ENCODE data around the gene FBRS. TPM values are rescaled to one million over a fixed set of nuclear protein-coding genes. Genes with fewer than 3 reads are reported as not detected.
A peak's percentile ranks its signal among the peaks of the same experiment; 100 is the strongest.

Gene FBRS
- total and polyA plus RNA-seq, 7 donors, result 12.5 to 61.6 (median 28.1) TPM

- Histone ChIP-seq H3K27me3 (no peaks in the 10 kb centered on the region), H3K36me3 (peaks cover 16 to 34% (median 30%) of the 10 kb centered on the region in 4 donors), H3K4me3 (peak within 1 kb of the TSS; percentile 74 to 87 (median 78)), H3K4me1 (peaks cover 0 to 35% (median 31%) of the 10 kb centered on the region in 4 donors), H3K9me3 (no peaks in the 10 kb centered on the region), H3K27ac (peak within 1 kb of the TSS; percentile 97 to 99 (median 98))
- WGBS, 2 donors, result 1% methylated on average over 53 of the region's 53 CpGs
- intact Hi-C loops (cut with DNase I), result loop anchor here (1.0 to 10.0 kb wide), 4 partner anchors 16 to 836 kb away; partner anchors contain the start of genes FBXL19, PAGR1, PRRT2 and TBX6
- TF ChIP-seq EP300 (IDR thresholded peaks at IDR 0.05), result no peak
- TF ChIP-seq, protein P1, sequence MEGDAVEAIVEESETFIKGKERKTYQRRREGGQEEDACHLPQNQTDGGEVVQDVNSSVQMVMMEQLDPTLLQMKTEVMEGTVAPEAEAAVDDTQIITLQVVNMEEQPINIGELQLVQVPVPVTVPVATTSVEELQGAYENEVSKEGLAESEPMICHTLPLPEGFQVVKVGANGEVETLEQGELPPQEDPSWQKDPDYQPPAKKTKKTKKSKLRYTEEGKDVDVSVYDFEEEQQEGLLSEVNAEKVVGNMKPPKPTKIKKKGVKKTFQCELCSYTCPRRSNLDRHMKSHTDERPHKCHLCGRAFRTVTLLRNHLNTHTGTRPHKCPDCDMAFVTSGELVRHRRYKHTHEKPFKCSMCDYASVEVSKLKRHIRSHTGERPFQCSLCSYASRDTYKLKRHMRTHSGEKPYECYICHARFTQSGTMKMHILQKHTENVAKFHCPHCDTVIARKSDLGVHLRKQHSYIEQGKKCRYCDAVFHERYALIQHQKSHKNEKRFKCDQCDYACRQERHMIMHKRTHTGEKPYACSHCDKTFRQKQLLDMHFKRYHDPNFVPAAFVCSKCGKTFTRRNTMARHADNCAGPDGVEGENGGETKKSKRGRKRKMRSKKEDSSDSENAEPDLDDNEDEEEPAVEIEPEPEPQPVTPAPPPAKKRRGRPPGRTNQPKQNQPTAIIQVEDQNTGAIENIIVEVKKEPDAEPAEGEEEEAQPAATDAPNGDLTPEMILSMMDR (IDR thresholded peaks at IDR 0.05), result peak in 3 of 4 experiments; percentile 30 to 60 (median 58)
- TF ChIP-seq POLR2AphosphoS5 (IDR thresholded peaks at IDR 0.05), result peak; percentile 53 to 76 (median 62)
- peak; percentile 56 to 59 for TF ChIP-seq POLR2A (IDR thresholded peaks at IDR 0.05)
- DNase-seq, result peak; percentile 100
Observed at GRCh38 chr16:30650369-30651123, 7.7 kb upstream of the FBRS start, which contains the start of gene PRR14. Gene PRR14, plus strand, starts transcription at chr16:30650960. Its CDS starts 686 bp downstream, at chr16:30651646.

- H3K4me1 ChIP-seq, result peaks cover 0 to 35% (median 31%) of the 10 kb centered on the region in 4 donors
- peak overlapping the region; percentile 97 to 99 (median 98) for H3K27ac ChIP-seq
- TF ChIP-seq POLR2A (IDR thresholded peaks at IDR 0.05), result peak in 1 of 2 donors; percentile 6
- TF ChIP-seq, protein P1 (IDR thresholded peaks at IDR 0.05), result peak; percentile 7 to 69 (median 40)
- no peak for TF ChIP-seq EP300 (IDR thresholded peaks at IDR 0.05)
- TF ChIP-seq POLR2AphosphoS5 (IDR thresholded peaks at IDR 0.05), result peak in 3 of 4 donors; percentile 21 to 63 (median 57)
- peak overlapping the region; percentile 74 to 87 (median 78) for H3K4me3 ChIP-seq
- 0% methylated on average over 71 of the region's 71 CpGs for WGBS, 2 donors
- peak; percentile 85 for DNase-seq
- intact Hi-C loops (cut with DNase I), result loop anchor here (10.0 kb wide), 3 partner anchors 273 to 837 kb away; partner anchors contain the start of genes FBXL19, PAGR1, PRRT2 and TBX6
- no peaks in the 10 kb centered on the region for H3K27me3 ChIP-seq
- peaks cover 20 to 42% (median 37%) of the 10 kb centered on the region in 4 donors for H3K36me3 ChIP-seq
- H3K9me3 ChIP-seq, result no peaks in the 10 kb centered on the region
Observed at GRCh38 chr16:30651124-30652004, 6.9 kb upstream of the FBRS start.

DNA sequence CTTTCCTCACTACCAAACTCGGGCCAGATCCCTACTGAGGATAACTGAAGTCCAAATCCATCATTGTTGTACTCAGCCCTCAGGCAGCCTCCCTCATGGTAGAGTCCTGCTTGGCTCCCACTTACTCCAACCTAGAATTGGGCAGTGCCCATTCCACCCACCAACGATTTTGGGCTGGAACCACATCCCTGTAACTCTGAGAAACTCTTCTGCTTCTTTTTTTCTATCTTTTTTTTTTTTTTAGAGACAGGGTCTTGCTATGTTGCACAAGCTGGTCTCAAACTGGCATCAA is 6.3 kb upstream of the FBRS start:
- TF ChIP-seq, protein P1 (IDR thresholded peaks at IDR 0.05), result no peak
- no peak for TF ChIP-seq EP300 (IDR thresholded peaks at IDR 0.05)
- no peak for TF ChIP-seq POLR2AphosphoS5 (IDR thresholded peaks at IDR 0.05)
- TF ChIP-seq POLR2A (IDR thresholded peaks at IDR 0.05), result no peak
- intact Hi-C loops (cut with DNase I), result loop anchor here (10.0 kb wide), 3 partner anchors 273 to 837 kb away; partner anchors contain the start of genes FBXL19, PAGR1, PRRT2 and TBX6

GRCh38 chr16:30652718-30653117 is 5.5 kb upstream of the FBRS start:
- H3K27ac ChIP-seq, result peak overlapping the region; percentile 97 to 99 (median 98)
- no peaks in the 10 kb centered on the region for H3K9me3 ChIP-seq
- no peaks in the 10 kb centered on the region for H3K27me3 ChIP-seq
- no peak overlapping the region for H3K4me3 ChIP-seq
- peaks cover 20 to 48% (median 39%) of the 10 kb centered on the region in 4 donors for H3K36me3 ChIP-seq
- DNase-seq, result no peak
- intact Hi-C loops (cut with DNase I), result loop anchor here (10.0 kb wide), 3 partner anchors 272 to 838 kb away; partner anchors contain the start of genes FBXL19, PAGR1, PRRT2 and TBX6
- WGBS, 2 donors, result 95 to 96% methylated on average over 18 of the region's 18 CpGs
- TF ChIP-seq POLR2A (IDR thresholded peaks at IDR 0.05) (no peak), EP300 (IDR thresholded peaks at IDR 0.05) (no peak), POLR2AphosphoS5 (IDR thresholded peaks at IDR 0.05) (no peak)
- TF ChIP-seq, protein P1 (IDR thresholded peaks at IDR 0.05), result no peak
- peaks cover 0 to 48% (median 44%) of the 10 kb centered on the region in 4 donors for H3K4me1 ChIP-seq

More for the DNA sequence above, 6.3 kb upstream of the FBRS start:
- Histone ChIP-seq H3K4me1 (peaks cover 0 to 40% (median 36%) of the 10 kb centered on the region in 4 donors), H3K9me3 (no peaks in the 10 kb centered on the region), H3K4me3 (peak overlapping the region; percentile 74 to 87 (median 78)), H3K27me3 (no peaks in the 10 kb centered on the region), H3K36me3 (peaks cover 20 to 48% (median 39%) of the 10 kb centered on the region in 4 donors), H3K27ac (peak overlapping the region; percentile 97 to 99 (median 98))
- no peak for DNase-seq
- 6 to 21% methylated on average over 2 of the region's 2 CpGs for WGBS, 2 donors
